Measurements from ENCODE around the gene FAM13C.
"Not testable (repeated sequence)": the region's sequence is repeated elsewhere in the genome, so short reads cannot be mapped to it uniquely, and the experiment has no call there.

FAM13C gene

GRCh38 chr10:59234194-59234593 is 128.2 kb downstream of the FAM13C start:
- DNase-seq (ENCODE audit: low read depth): no peak

GRCh38 chr10:59229441-59229840 is 132.9 kb downstream of the FAM13C start:
- DNase-seq (ENCODE audit: low read depth): no peak

- DNase-seq (ENCODE audit: low read depth): no peak
These were observed 135.1 kb downstream of the FAM13C start for GRCh38 chr10:59227136-59227673.

- no peak for DNase-seq (ENCODE audit: low read depth)
These were observed 137.1 kb downstream of the FAM13C start for GRCh38 chr10:59225211-59225610.

- not testable (repeated sequence) for DNase-seq (ENCODE audit: low read depth)
These were observed 138.8 kb downstream of the FAM13C start for GRCh38 chr10:59223597-59223996.

GRCh38 chr10:59222788-59223187 is 139.6 kb downstream of the FAM13C start:
- no peak for DNase-seq (ENCODE audit: low read depth)

- no peak for DNase-seq (ENCODE audit: low read depth)
These were observed 146.0 kb downstream of the FAM13C start for GRCh38 chr10:59216178-59216869.

GRCh38 chr10:59214160-59214559 is 148.2 kb downstream of the FAM13C start:
- DNase-seq (ENCODE audit: low read depth): no peak

GRCh38 chr10:59212301-59212798 is 150.0 kb downstream of the FAM13C start:
- DNase-seq (ENCODE audit: low read depth): no peak

- DNase-seq (ENCODE audit: low read depth): no peak
These were observed 156.1 kb downstream of the FAM13C start for GRCh38 chr10:59206204-59206720.
